Transverse colon (tissue), 4 donors: ENCODE results near the gene ADD3.

Experiments used
- CTCF ChIP-seq, 5 experiments: fragments of 200-600 bp in 3 of 5; fragments of 450-650 bp in 2 of 5; sonication (generic) in 3 of 5; IDR thresholded peaks; 1 replicate in 2 of 5; 2 replicates in 3 of 5; pipeline ENCODE4 v1.5.1; 2016 to 2017; ENCODE audit warnings: antibody characterized with exemption in 5 of 5, inconsistent platforms in 3 of 5, mild to moderate bottlenecking in 2 of 5, moderate library complexity in 1 of 5
- EP300 ChIP-seq: sonication (generic); formaldehyde crosslinking; IDR thresholded peaks from one replicate; pipeline ENCODE4 v1.6.1; 2017; ENCODE audit warnings: antibody characterized with exemption, low read depth
- POLR2A ChIP-seq: fragments of 450-650 bp; IDR thresholded peaks from one replicate; pipeline ENCODE4 v1.6.1; 2016; ENCODE audit warnings: antibody characterized with exemption, mild to moderate bottlenecking, moderate library complexity
- POLR2AphosphoS5 ChIP-seq, 3 donors: sonication (generic); formaldehyde crosslinking; IDR thresholded peaks; one replicate each; pipeline ENCODE4 v1.6.1; 2016; ENCODE audit warnings: antibody characterized with exemption in 3 of 3

GRCh38 chr10:110093722-110094121, 85.9 kb downstream of the ADD3 start:
- no peak for TF ChIP-seq CTCF (IDR thresholded peaks at IDR 0.05)
- no peak for TF ChIP-seq POLR2AphosphoS5 (IDR thresholded peaks at IDR 0.05)
- TF ChIP-seq EP300 = no peak
- TF ChIP-seq POLR2A = no peak
